ENCODE data around the gene HNRNPM. TPM values are rescaled to one million over a fixed set of nuclear protein-coding genes. Genes with fewer than 3 reads are reported as not detected.

Gene HNRNPM
- total RNA-seq, 5 donors from 2014 or later (not counting 1 experiment from before 2014, with no cell fraction given), result 200 to 272 (median 213) TPM

DNA sequence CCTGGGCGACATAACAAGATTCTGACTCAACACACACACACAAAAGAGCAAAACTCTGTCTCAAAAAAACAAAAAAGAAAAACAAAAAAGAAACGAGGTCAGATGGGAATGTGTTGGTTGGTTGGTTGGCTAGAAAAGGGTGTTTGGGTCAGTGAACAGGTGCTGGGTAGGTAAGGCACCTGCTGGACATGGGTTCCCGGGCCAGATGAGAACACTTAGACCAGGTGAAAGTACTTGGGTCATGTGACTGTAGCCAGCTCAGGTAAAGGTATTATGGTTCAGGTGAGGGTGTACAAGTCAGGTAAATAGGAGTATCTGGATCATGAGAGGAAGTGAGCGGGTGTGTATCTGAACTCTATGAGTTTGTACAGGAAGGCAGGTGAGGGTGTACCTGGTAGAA lies 83.7 kb downstream of the HNRNPM start:
- peaks cover 0 to 80% of the 10 kb centered on the region in 2 donors for H3K36me3 ChIP-seq (ENCODE audit: control insufficient read depth in 2 of 2, extremely low read depth in 1 of 2, insufficient read depth in 1 of 2, low read length in 1 of 2)
- H3K4me3 ChIP-seq (ENCODE audit: control insufficient read depth in 1 of 2, extremely low read depth in 1 of 2, low read length in 1 of 2), result no peak overlapping the region
- peaks cover 0 to 5% of the 10 kb centered on the region in 2 experiments for H3K4me1 ChIP-seq (ENCODE audit: control insufficient read depth in 1 of 2, extremely low read depth in 1 of 2, insufficient read depth in 2 of 2, low read length in 2 of 2)
- POLR2A ChIA-PET, result no interaction called here
- H3K9me3 ChIP-seq, result no peaks in the 10 kb centered on the region
- ATAC-seq (replicated peaks in 1 of 4) (no peak), DNase-seq (no peak)
- peaks cover 38% of the 10 kb centered on the region for H3K36me3 Mint-ChIP-seq
- 87% methylated on average over 3 of the region's 4 CpGs for WGBS (ENCODE audit: insufficient coverage)
- no peaks in the 10 kb centered on the region for H3K9me3 Mint-ChIP-seq
- H3K27me3 ChIP-seq (replicated peaks in 1 of 2; ENCODE audit: control insufficient read depth in 2 of 2, extremely low read depth in 1 of 2, insufficient read depth in 2 of 2, low read length in 1 of 2), result no peaks in the 10 kb centered on the region
- CTCF ChIA-PET, result no interaction called here
- H3K27me3 Mint-ChIP-seq, result no peaks in the 10 kb centered on the region
- peak overlapping the region; percentile 64 to 75 for H3K27ac Mint-ChIP-seq
- H3K27ac ChIP-seq (ENCODE audit: low read length), result no peak overlapping the region
- peaks cover 11 to 27% (median 22%) of the 10 kb centered on the region in 3 donors for H3K4me1 Mint-ChIP-seq
- peak overlapping the region in 1 of 3 donors; percentile 3 for H3K4me3 Mint-ChIP-seq

DNA sequence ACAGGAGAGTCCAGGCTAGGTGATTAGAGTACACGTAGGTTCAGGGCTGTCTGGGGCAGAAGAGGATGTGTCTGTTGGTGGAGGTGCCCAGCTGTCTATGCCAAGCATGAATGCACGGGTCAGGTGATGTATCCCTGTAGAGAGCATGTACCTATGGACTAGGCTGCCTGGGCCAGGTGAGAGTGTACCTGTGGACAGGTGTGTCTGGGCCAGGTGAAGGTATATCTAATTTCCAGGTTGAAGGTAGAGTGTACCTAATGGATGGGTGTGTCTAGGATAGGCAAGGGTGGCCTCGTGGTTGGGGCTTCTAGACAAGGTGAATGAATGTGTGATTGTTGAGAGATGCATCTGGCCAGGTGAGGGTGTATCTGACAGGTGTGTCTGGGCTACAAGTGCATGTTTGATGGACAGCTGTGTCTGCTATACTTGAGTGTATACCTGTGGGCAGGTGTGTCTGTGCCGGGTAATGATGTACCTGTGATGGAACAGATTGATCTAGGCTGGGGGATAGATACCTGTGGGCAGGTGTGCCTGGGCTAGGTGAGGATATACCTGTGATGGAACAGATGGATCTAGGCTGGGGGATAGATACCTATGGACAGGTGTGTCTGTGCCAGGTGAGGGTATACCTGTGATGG lies 84.7 kb downstream of the HNRNPM start:
- CTCF ChIA-PET, result no interaction called here
- no peak for DNase-seq
- POLR2A ChIA-PET, result no interaction called here
- Mint-ChIP-seq H3K4me1 (peaks cover 11 to 26% (median 22%) of the 10 kb centered on the region in 3 donors), H3K27ac (peak overlapping the region; percentile 50 to 75), H3K36me3 (peaks cover 37% of the 10 kb centered on the region), H3K27me3 (no peaks in the 10 kb centered on the region), H3K9me3 (no peaks in the 10 kb centered on the region), H3K4me3 (no peak overlapping the region)
- H3K27ac ChIP-seq (ENCODE audit: low read length), result no peak overlapping the region
- no peaks in the 10 kb centered on the region for H3K27me3 ChIP-seq (replicated peaks in 1 of 2; ENCODE audit: control insufficient read depth in 2 of 2, extremely low read depth in 1 of 2, insufficient read depth in 2 of 2, low read length in 1 of 2)
- no peak for ATAC-seq (replicated peaks in 1 of 4)
- no peaks in the 10 kb centered on the region for H3K9me3 ChIP-seq
- no peak overlapping the region for H3K4me3 ChIP-seq (ENCODE audit: control insufficient read depth in 1 of 2, extremely low read depth in 1 of 2, low read length in 1 of 2)
- H3K4me1 ChIP-seq (ENCODE audit: control insufficient read depth in 1 of 2, extremely low read depth in 1 of 2, insufficient read depth in 2 of 2, low read length in 2 of 2), result peaks cover 0 to 5% of the 10 kb centered on the region in 2 experiments
- WGBS (ENCODE audit: insufficient coverage), result 98% methylated on average over 4 of the region's 4 CpGs
- peaks cover 0 to 77% of the 10 kb centered on the region in 2 donors for H3K36me3 ChIP-seq (ENCODE audit: control insufficient read depth in 2 of 2, extremely low read depth in 1 of 2, insufficient read depth in 1 of 2, low read length in 1 of 2)

DNA sequence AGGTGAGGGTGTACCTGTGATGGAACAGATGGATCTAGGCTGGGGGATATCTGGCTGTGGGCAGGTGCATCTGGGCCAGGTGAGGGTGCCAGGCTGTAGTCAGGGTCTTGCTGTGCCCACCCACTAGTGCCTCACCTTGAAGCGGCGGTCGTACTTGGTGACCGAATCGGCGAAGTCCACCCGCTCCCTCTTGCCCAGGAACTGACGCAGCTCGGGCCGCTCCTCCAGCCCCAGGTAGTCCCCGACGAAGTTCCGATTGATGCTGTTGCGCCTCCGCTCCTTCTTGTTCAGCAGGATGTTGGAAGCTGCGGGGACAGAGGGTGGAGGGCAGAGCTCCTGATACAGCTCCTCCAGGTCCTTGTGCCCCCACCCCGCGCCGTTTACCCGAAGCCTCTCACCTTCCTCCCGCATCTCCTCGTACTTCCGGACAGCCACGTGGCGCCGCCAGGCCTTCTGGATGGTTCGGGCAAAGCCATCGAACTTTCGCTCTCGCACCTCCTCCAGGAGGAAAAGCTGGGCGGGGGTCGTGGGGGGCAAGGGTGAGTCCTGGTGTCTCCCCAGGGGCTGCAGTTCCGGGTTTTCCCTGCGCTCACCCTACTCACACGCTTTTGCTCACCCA lies 85.4 kb downstream of the HNRNPM start:
- Histone ChIP-seq H3K36me3 (ENCODE audit: control insufficient read depth in 2 of 2, extremely low read depth in 1 of 2, insufficient read depth in 1 of 2, low read length in 1 of 2) (peaks cover 0 to 70% of the 10 kb centered on the region in 2 donors), H3K27ac (ENCODE audit: low read length) (no peak overlapping the region), H3K27me3 (replicated peaks in 1 of 2; ENCODE audit: control insufficient read depth in 2 of 2, extremely low read depth in 1 of 2, insufficient read depth in 2 of 2, low read length in 1 of 2) (no peaks in the 10 kb centered on the region), H3K4me1 (ENCODE audit: control insufficient read depth in 1 of 2, extremely low read depth in 1 of 2, insufficient read depth in 2 of 2, low read length in 2 of 2) (peaks cover 0 to 5% of the 10 kb centered on the region in 2 experiments), H3K9me3 (no peaks in the 10 kb centered on the region), H3K4me3 (ENCODE audit: control insufficient read depth in 1 of 2, extremely low read depth in 1 of 2, low read length in 1 of 2) (no peak overlapping the region)
- no peaks in the 10 kb centered on the region for H3K9me3 Mint-ChIP-seq
- ATAC-seq (replicated peaks in 1 of 4), result no peak
- H3K4me3 Mint-ChIP-seq, result no peak overlapping the region
- ChIA-PET POLR2A (no interaction called here), CTCF (no interaction called here)
- H3K4me1 Mint-ChIP-seq, result peaks cover 11 to 21% (median 20%) of the 10 kb centered on the region in 3 donors
- no peaks in the 10 kb centered on the region for H3K27me3 Mint-ChIP-seq
- H3K36me3 Mint-ChIP-seq, result peaks cover 34% of the 10 kb centered on the region
- no peak overlapping the region for H3K27ac Mint-ChIP-seq
- WGBS (ENCODE audit: insufficient coverage), result 97% methylated on average over 29 of the region's 35 CpGs
- DNase-seq, result no peak

DNA sequence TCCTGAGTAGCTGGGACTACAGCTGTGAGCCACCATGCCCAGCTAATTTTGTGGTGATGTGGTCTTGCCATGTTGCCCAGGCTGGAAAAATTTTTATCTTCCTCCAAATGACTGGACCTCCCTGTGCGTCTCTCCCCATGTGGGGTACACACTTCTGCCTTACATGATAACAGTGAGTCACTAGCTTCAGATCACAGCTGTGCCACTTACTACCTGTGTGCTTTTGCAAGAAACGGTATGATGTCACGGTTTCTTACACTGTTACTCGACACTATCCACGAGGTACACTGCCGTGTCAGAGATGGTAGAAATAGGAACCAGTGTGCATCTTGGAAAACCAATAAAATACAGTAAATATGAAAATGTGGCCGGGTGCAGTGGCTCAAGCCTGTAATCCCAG lies 86.7 kb downstream of the HNRNPM start:
- Mint-ChIP-seq H3K4me3 (no peak overlapping the region), H3K4me1 (peaks cover 11 to 21% (median 20%) of the 10 kb centered on the region in 3 donors), H3K36me3 (peaks cover 42% of the 10 kb centered on the region), H3K27ac (no peak overlapping the region), H3K27me3 (no peaks in the 10 kb centered on the region), H3K9me3 (no peaks in the 10 kb centered on the region)
- H3K9me3 ChIP-seq, result no peaks in the 10 kb centered on the region
- H3K4me3 ChIP-seq (ENCODE audit: control insufficient read depth in 1 of 2, extremely low read depth in 1 of 2, low read length in 1 of 2), result no peak overlapping the region
- DNase-seq, result no peak
- peaks cover 0 to 5% of the 10 kb centered on the region in 2 experiments for H3K4me1 ChIP-seq (ENCODE audit: control insufficient read depth in 1 of 2, extremely low read depth in 1 of 2, insufficient read depth in 2 of 2, low read length in 2 of 2)
- no peaks in the 10 kb centered on the region for H3K27me3 ChIP-seq (replicated peaks in 1 of 2; ENCODE audit: control insufficient read depth in 2 of 2, extremely low read depth in 1 of 2, insufficient read depth in 2 of 2, low read length in 1 of 2)
- peaks cover 0 to 65% of the 10 kb centered on the region in 2 donors for H3K36me3 ChIP-seq (ENCODE audit: control insufficient read depth in 2 of 2, extremely low read depth in 1 of 2, insufficient read depth in 1 of 2, low read length in 1 of 2)
- ChIA-PET POLR2A (no interaction called here), CTCF (no interaction called here)
- 94% methylated on average over 2 of the region's 7 CpGs for WGBS (ENCODE audit: insufficient coverage)
- H3K27ac ChIP-seq (ENCODE audit: low read length), result no peak overlapping the region
- ATAC-seq (replicated peaks in 1 of 4), result no peak

DNA sequence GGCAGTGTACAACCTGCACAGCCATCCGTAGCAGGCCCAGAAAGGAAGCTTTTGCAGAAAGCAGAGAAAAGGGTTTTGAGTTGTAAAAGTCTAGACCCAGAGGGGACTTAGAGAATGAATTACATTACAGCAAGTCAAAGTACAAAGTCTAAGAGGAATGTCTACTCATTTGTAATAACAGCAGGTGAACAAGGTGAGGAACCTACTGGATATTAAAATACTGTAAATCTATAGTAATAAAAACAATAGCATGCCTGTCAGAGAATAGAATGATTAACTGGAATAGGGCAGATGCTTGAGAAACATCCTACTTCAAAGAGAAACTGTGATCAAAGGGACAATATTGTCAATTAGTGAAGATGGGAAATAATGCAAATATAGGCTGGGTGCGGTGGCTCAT lies 87.5 kb downstream of the HNRNPM start:
- CTCF ChIA-PET, result no interaction called here
- H3K4me1 ChIP-seq (ENCODE audit: control insufficient read depth in 1 of 2, extremely low read depth in 1 of 2, insufficient read depth in 2 of 2, low read length in 2 of 2), result peaks cover 0 to 5% of the 10 kb centered on the region in 2 experiments
- H3K27me3 ChIP-seq (replicated peaks in 1 of 2; ENCODE audit: control insufficient read depth in 2 of 2, extremely low read depth in 1 of 2, insufficient read depth in 2 of 2, low read length in 1 of 2), result no peaks in the 10 kb centered on the region
- Mint-ChIP-seq H3K36me3 (peaks cover 41% of the 10 kb centered on the region), H3K27me3 (no peaks in the 10 kb centered on the region), H3K27ac (peak overlapping the region; percentile 23 to 48), H3K9me3 (no peaks in the 10 kb centered on the region), H3K4me1 (peaks cover 9 to 21% (median 15%) of the 10 kb centered on the region in 3 donors), H3K4me3 (no peak overlapping the region)
- H3K4me3 ChIP-seq (ENCODE audit: control insufficient read depth in 1 of 2, extremely low read depth in 1 of 2, low read length in 1 of 2), result no peak overlapping the region
- 100% methylated on average over 1 of the region's 2 CpGs for WGBS (ENCODE audit: insufficient coverage)
- POLR2A ChIA-PET, result no interaction called here
- H3K27ac ChIP-seq (ENCODE audit: low read length), result no peak overlapping the region
- ATAC-seq (replicated peaks in 1 of 4), result no peak
- DNase-seq, result no peak
- H3K36me3 ChIP-seq (ENCODE audit: control insufficient read depth in 2 of 2, extremely low read depth in 1 of 2, insufficient read depth in 1 of 2, low read length in 1 of 2), result peaks cover 0 to 66% of the 10 kb centered on the region in 2 donors
- no peaks in the 10 kb centered on the region for H3K9me3 ChIP-seq

DNA sequence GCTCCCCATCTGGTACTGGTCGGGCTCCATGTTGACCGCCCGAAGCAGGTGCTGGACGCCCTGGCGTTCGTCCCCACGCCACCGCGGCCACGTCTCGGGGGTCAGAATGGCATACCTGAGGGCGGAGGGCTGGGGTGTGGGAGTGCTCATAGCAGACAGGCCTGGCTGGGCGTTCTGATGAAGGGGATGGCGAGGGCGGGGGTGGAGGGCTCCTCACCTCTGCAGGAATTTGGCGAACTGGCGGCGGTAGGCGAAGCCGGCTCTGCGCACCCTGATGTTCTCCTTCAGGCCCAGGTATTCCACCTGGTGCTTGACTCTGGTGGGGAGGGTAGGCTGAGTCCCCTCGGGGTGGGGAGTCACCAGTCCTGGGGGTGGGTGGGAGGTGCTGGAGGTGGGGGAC lies 91.5 kb downstream of the HNRNPM start:
- peaks cover 30% of the 10 kb centered on the region for H3K36me3 Mint-ChIP-seq
- ATAC-seq (replicated peaks in 1 of 4) (no peak), DNase-seq (no peak)
- no peak overlapping the region for H3K4me3 Mint-ChIP-seq
- no peaks in the 10 kb centered on the region for H3K27me3 ChIP-seq (replicated peaks in 1 of 2; ENCODE audit: control insufficient read depth in 2 of 2, extremely low read depth in 1 of 2, insufficient read depth in 2 of 2, low read length in 1 of 2)
- H3K4me1 Mint-ChIP-seq, result peaks cover 0 to 4% (median 0%) of the 10 kb centered on the region in 3 donors
- no peaks in the 10 kb centered on the region for H3K27me3 Mint-ChIP-seq
- ChIA-PET CTCF (no interaction called here), POLR2A (no interaction called here)
- H3K4me1 ChIP-seq (ENCODE audit: control insufficient read depth in 1 of 2, extremely low read depth in 1 of 2, insufficient read depth in 2 of 2, low read length in 2 of 2), result no peaks in the 10 kb centered on the region
- H3K27ac Mint-ChIP-seq, result peak overlapping the region in 1 of 2 donors; percentile 27
- no peak overlapping the region for H3K27ac ChIP-seq (ENCODE audit: low read length)
- no peak overlapping the region for H3K4me3 ChIP-seq (ENCODE audit: control insufficient read depth in 1 of 2, extremely low read depth in 1 of 2, low read length in 1 of 2)
- peaks cover 0 to 64% of the 10 kb centered on the region in 2 donors for H3K36me3 ChIP-seq (ENCODE audit: control insufficient read depth in 2 of 2, extremely low read depth in 1 of 2, insufficient read depth in 1 of 2, low read length in 1 of 2)
- H3K9me3 Mint-ChIP-seq, result no peaks in the 10 kb centered on the region
- WGBS (ENCODE audit: insufficient coverage), result 95% methylated on average over 9 of the region's 22 CpGs
- no peaks in the 10 kb centered on the region for H3K9me3 ChIP-seq
